Measurements from ENCODE around the gene LCN12. TPM values are rescaled to one million over a fixed set of nuclear protein-coding genes. Genes with fewer than 3 reads are reported as not detected.

LCN12 gene
- total and polyA plus RNA-seq, 7 donors, result 0.06 to 1.5 (median 0.27) TPM; not detected in 1

GRCh38 chr9:136910197-136910900 is 41.7 kb upstream of the LCN12 start:
- peak overlapping the region; percentile 41 for H3K27ac ChIP-seq
- no peaks in the 10 kb centered on the region for H3K9me3 ChIP-seq
- ATAC-seq (no peak), DNase-seq (no peak)
- no peaks in the 10 kb centered on the region for H3K4me1 ChIP-seq
- H3K36me3 ChIP-seq (ENCODE audit: insufficient read depth in 1 of 2, low read depth in 1 of 2), result peaks cover 0 to 82% of the 10 kb centered on the region in 2 donors
- 88 to 95% (median 90%) methylated on average over 12 of the region's 12 CpGs for WGBS, 3 donors
- H3K4me3 ChIP-seq, result no peak overlapping the region
- intact Hi-C loops (cut with DNase I), result no loop called here
- H3K27me3 ChIP-seq (ENCODE audit: insufficient read depth in 3 of 3, low read length in 2 of 3), result no peaks in the 10 kb centered on the region
- TF ChIP-seq CTCF (IDR thresholded peaks at IDR 0.05), result no peak

- H3K36me3 ChIP-seq (ENCODE audit: insufficient read depth in 1 of 2, low read depth in 1 of 2), result peaks cover 0 to 87% of the 10 kb centered on the region in 2 donors
- 87 to 93% (median 88%) methylated on average over 12 of the region's 12 CpGs for WGBS, 3 donors
- intact Hi-C loops (cut with DNase I), result no loop called here
Observed at GRCh38 chr9:136910901-136911245, 41.2 kb upstream of the LCN12 start.

GRCh38 chr9:136913701-136914438 is 38.2 kb upstream of the LCN12 start:
- intact Hi-C loops (cut with DNase I), result no loop called here
- no peaks in the 10 kb centered on the region for H3K27me3 ChIP-seq (ENCODE audit: insufficient read depth in 3 of 3, low read length in 2 of 3)
- ATAC-seq, result peak in 1 of 4 donors; percentile 7
- no peak overlapping the region for H3K27ac ChIP-seq
- H3K9me3 ChIP-seq, result no peaks in the 10 kb centered on the region
- no peak overlapping the region for H3K4me3 ChIP-seq
- WGBS, 3 donors, result 91 to 93% (median 92%) methylated on average over 16 to 17 of the region's 17 CpGs
- H3K4me1 ChIP-seq, result no peaks in the 10 kb centered on the region
- peaks cover 0 to 86% of the 10 kb centered on the region in 2 donors for H3K36me3 ChIP-seq (ENCODE audit: insufficient read depth in 1 of 2, low read depth in 1 of 2)
- DNase-seq, result no peak
- no peak for TF ChIP-seq CTCF (IDR thresholded peaks at IDR 0.05)

More at GRCh38 chr9:136910901-136911245, 41.2 kb upstream of the LCN12 start:
- ATAC-seq (no peak), DNase-seq (no peak)
- no peak for TF ChIP-seq CTCF (IDR thresholded peaks at IDR 0.05)
- H3K9me3 ChIP-seq, result no peaks in the 10 kb centered on the region
- no peak overlapping the region for H3K4me3 ChIP-seq
- H3K27me3 ChIP-seq (ENCODE audit: insufficient read depth in 3 of 3, low read length in 2 of 3), result no peaks in the 10 kb centered on the region
- no peaks in the 10 kb centered on the region for H3K4me1 ChIP-seq
- no peak overlapping the region for H3K27ac ChIP-seq

GRCh38 chr9:136915632-136916329 is 36.3 kb upstream of the LCN12 start:
- DNase-seq, result no peak
- 87% methylated on average over 21 of the region's 21 CpGs for WGBS, 3 donors

More at GRCh38 chr9:136915632-136916329, 36.3 kb upstream of the LCN12 start:
- Histone ChIP-seq H3K27ac (no peak overlapping the region), H3K4me1 (no peaks in the 10 kb centered on the region), H3K36me3 (ENCODE audit: insufficient read depth in 1 of 2, low read depth in 1 of 2) (peaks cover 0 to 80% of the 10 kb centered on the region in 2 donors), H3K9me3 (no peaks in the 10 kb centered on the region), H3K4me3 (no peak overlapping the region), H3K27me3 (ENCODE audit: insufficient read depth in 3 of 3, low read length in 2 of 3) (no peaks in the 10 kb centered on the region)
- ATAC-seq, result no peak
- no peak for TF ChIP-seq CTCF (IDR thresholded peaks at IDR 0.05)
- intact Hi-C loops (cut with DNase I), result no loop called here
